ENCODE measurements around the gene MED27. TPM values are rescaled to one million over a fixed set of nuclear protein-coding genes. Genes with fewer than 3 reads are reported as not detected.

The MED27 gene
- total and polyA plus RNA-seq, 7 donors: 11.9 to 19.7 (median 15.6) TPM

DNA sequence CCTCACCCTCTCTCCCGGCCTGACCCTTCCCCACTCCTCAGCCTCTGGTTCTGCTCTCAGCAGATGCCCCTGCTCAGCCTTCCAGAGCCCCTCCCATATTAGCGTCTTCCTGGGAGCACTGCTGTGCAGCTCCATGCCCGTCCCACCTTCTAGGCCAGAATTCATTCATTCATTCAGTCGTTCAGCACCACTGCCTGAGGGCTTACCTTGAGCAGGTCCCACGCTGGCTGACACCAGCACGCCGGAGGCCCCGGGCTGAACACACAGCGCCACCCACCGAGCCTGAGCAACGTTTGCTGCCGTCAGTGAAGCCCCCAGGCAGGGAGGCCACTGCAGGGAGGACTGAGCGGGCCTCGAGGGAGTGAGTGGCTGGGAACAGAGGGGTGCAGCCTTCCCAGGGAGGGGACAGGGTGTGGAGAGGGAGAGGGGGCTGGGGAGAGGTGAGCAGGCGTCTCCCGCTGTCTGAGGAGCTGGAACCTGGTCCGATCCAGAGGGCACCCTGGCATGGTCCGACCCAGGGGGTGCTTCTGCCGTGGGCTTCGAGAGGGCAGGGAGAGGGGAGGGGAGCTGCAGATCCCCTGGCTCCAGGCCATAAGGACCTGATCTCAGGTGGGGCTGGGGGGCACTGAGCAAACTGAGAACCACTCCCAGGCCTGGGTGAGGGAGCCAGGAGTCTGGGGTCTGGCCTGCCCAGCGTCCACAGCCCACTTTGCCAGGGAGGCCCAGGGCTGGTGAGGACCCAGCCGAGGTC, 241.0 kb downstream of the MED27 start:
- Histone ChIP-seq H3K27ac (no peak overlapping the region), H3K4me1 (peaks cover 0 to 10% (median 0%) of the 10 kb centered on the region in 4 donors), H3K36me3 (no peaks in the 10 kb centered on the region), H3K4me3 (no peak overlapping the region), H3K27me3 (peaks cover 0 to 49% (median 5%) of the 10 kb centered on the region in 3 donors), H3K9me3 (peaks cover 3 to 11% (median 4%) of the 10 kb centered on the region in 4 donors)
- DNase-seq: no peak
- WGBS, 2 donors: 59 to 65% methylated on average over 22 of the region's 22 CpGs
- intact Hi-C loops (cut with DNase I): no loop called here
- TF ChIP-seq EP300 (IDR thresholded peaks at IDR 0.05) (no peak), POLR2AphosphoS5 (IDR thresholded peaks at IDR 0.05) (no peak), POLR2A (IDR thresholded peaks at IDR 0.05) (no peak)
- TF ChIP-seq, protein P1, sequence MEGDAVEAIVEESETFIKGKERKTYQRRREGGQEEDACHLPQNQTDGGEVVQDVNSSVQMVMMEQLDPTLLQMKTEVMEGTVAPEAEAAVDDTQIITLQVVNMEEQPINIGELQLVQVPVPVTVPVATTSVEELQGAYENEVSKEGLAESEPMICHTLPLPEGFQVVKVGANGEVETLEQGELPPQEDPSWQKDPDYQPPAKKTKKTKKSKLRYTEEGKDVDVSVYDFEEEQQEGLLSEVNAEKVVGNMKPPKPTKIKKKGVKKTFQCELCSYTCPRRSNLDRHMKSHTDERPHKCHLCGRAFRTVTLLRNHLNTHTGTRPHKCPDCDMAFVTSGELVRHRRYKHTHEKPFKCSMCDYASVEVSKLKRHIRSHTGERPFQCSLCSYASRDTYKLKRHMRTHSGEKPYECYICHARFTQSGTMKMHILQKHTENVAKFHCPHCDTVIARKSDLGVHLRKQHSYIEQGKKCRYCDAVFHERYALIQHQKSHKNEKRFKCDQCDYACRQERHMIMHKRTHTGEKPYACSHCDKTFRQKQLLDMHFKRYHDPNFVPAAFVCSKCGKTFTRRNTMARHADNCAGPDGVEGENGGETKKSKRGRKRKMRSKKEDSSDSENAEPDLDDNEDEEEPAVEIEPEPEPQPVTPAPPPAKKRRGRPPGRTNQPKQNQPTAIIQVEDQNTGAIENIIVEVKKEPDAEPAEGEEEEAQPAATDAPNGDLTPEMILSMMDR (IDR thresholded peaks at IDR 0.05): no peak

DNA sequence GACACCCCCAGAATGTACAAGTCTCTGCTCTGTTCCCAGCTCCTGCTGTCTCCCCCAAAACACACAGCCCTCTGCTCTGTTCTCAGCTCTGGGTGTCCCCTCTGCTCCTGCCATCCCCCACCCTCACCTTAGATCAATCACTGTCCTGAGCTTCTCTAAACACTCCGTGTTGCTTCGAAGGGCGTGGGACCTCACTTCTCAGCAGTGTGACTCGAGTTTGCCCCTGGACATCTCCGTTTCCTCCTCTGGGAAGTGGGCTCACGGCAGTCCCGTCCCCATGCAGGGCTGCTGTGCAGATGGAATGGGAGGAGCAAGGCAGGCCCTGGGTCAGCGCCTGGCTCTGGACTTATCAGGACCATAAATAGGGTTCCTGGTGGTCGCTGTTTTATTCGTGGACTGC, 241.8 kb downstream of the MED27 start:
- H3K36me3 ChIP-seq: no peaks in the 10 kb centered on the region
- H3K27ac ChIP-seq: no peak overlapping the region
- intact Hi-C loops (cut with DNase I): no loop called here
- DNase-seq: no peak
- H3K4me1 ChIP-seq: peaks cover 0 to 10% (median 0%) of the 10 kb centered on the region in 4 donors
- TF ChIP-seq, protein P1 (IDR thresholded peaks at IDR 0.05): no peak
- TF ChIP-seq POLR2A (IDR thresholded peaks at IDR 0.05) (no peak), EP300 (IDR thresholded peaks at IDR 0.05) (no peak), POLR2AphosphoS5 (IDR thresholded peaks at IDR 0.05) (no peak)
- peaks cover 3 to 16% (median 9%) of the 10 kb centered on the region in 4 donors for H3K9me3 ChIP-seq
- no peak overlapping the region for H3K4me3 ChIP-seq
- H3K27me3 ChIP-seq: peaks cover 0 to 56% (median 5%) of the 10 kb centered on the region in 3 donors
- WGBS, 2 donors: 36 to 53% methylated on average over 10 of the region's 10 CpGs

DNA sequence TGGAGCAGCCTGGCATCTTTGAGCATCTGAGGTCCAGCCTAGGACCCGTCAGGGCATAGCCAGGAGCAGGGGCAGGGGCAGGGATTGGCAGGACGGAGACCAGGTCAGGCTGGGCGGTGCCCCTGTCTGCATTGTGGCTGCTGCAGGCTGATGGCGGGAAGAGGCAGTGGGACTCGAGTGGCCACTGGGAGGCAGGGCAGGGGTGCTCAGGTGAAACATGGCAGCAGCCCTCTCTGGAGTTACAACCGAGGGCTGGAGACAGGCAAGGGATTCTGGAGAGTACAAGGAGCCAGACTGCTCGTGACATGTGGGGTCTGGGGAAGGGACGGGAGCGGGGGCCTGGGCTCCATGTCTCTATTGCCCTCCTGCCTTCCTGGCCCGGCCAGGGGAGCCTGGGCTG, 242.4 kb downstream of the MED27 start:
- no peaks in the 10 kb centered on the region for H3K36me3 ChIP-seq

DNA sequence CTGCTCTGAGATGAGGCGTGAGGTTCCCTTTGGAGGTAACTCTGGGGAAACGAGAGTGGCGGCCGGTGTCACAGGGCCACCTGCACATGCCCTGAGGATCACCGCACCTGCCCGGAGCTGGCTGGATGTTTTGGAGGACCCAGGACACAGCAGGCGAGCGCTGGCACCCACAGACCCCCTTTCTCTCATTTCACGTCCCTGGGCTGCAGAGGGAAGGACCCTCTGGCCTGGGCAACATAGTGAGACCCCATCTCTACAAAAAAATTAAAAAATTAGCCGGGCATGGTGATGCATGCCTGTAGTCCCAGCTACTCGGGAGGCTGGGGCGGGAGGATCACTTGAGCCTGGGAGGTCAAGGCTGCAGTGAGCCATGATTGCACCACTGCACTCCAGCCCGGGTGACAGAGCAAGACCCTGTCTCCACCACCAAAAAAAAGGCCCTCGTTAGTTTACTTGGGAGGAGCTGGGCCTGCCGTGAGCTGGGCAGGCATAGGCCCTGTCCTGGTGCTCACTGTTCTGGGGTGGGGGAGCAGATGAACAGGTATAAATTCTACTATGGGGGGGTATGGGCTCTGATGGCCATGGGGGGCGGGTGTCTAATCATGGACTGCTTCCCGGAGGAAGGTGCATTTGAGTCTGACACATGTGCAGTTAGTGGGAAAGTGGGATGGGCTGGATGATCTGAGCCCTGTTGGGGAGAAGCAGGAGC, 242.9 kb downstream of the MED27 start:
- Histone ChIP-seq H3K4me1 (peaks cover 0 to 10% (median 0%) of the 10 kb centered on the region in 4 donors), H3K27ac (no peak overlapping the region), H3K27me3 (peaks cover 0 to 62% (median 5%) of the 10 kb centered on the region in 3 donors), H3K4me3 (no peak overlapping the region), H3K9me3 (peaks cover 3 to 16% (median 9%) of the 10 kb centered on the region in 4 donors), H3K36me3 (no peaks in the 10 kb centered on the region)
- no peak for TF ChIP-seq POLR2A (IDR thresholded peaks at IDR 0.05)
- no peak for DNase-seq
- intact Hi-C loops (cut with DNase I): no loop called here
- 81 to 92% methylated on average over 17 of the region's 17 CpGs for WGBS, 2 donors

More for the DNA sequence above, 242.4 kb downstream of the MED27 start:
- 37 to 62% methylated on average over 10 of the region's 10 CpGs for WGBS, 2 donors
- H3K9me3 ChIP-seq: peaks cover 3 to 16% (median 9%) of the 10 kb centered on the region in 4 donors
- no peak overlapping the region for H3K27ac ChIP-seq
- no peak overlapping the region for H3K4me3 ChIP-seq
- peaks cover 0 to 10% (median 0%) of the 10 kb centered on the region in 4 donors for H3K4me1 ChIP-seq
- TF ChIP-seq, protein P1 (IDR thresholded peaks at IDR 0.05): no peak
- no peak for TF ChIP-seq POLR2A (IDR thresholded peaks at IDR 0.05)
- no peak for TF ChIP-seq POLR2AphosphoS5 (IDR thresholded peaks at IDR 0.05)
- TF ChIP-seq EP300 (IDR thresholded peaks at IDR 0.05): no peak
- peaks cover 0 to 56% (median 5%) of the 10 kb centered on the region in 3 donors for H3K27me3 ChIP-seq
- intact Hi-C loops (cut with DNase I): no loop called here
- no peak for DNase-seq

DNA sequence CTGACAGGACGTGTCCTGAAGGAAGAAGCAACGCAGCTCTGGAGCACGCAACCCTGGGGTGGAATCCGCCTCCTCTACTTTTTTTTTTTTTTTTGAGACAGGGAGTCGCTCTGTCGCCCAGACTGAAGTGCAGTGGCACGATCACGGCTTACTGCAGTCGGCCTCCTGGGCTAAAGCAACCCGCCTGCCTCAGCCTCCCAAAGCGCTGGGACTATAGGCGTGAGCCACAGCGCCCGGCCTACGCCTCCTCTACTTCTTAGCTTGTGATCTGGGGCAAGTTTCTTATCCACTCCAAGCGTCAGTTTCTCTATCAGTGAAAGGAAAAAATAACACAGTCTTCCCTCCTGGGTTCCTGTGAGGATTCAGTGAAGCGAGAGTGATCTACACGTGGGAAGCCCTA, 243.6 kb downstream of the MED27 start:
- peaks cover 3 to 16% (median 9%) of the 10 kb centered on the region in 4 donors for H3K9me3 ChIP-seq
- TF ChIP-seq POLR2A (IDR thresholded peaks at IDR 0.05) (no peak), POLR2AphosphoS5 (IDR thresholded peaks at IDR 0.05) (no peak), EP300 (IDR thresholded peaks at IDR 0.05) (no peak)
- TF ChIP-seq, protein P1 (IDR thresholded peaks at IDR 0.05): no peak
- peaks cover 0 to 10% (median 0%) of the 10 kb centered on the region in 4 donors for H3K4me1 ChIP-seq
- 84 to 86% methylated on average over 18 of the region's 18 CpGs for WGBS, 2 donors
- H3K27ac ChIP-seq: no peak overlapping the region
- intact Hi-C loops (cut with DNase I): no loop called here
- H3K36me3 ChIP-seq: no peaks in the 10 kb centered on the region
- H3K4me3 ChIP-seq: no peak overlapping the region
- H3K27me3 ChIP-seq: peaks cover 0 to 64% (median 5%) of the 10 kb centered on the region in 3 donors
- DNase-seq: no peak

Measured in sigmoid colon (tissue), 7 donors.